Measurements from ENCODE around the gene TMEM237.

Gene TMEM237

GRCh38 chr2:201654616-201655384 lies 11.5 kb upstream of the TMEM237 start:
- Histone ChIP-seq H2AFZ (ENCODE audit: low read length) (no peak overlapping the region), H3K79me2 (ENCODE audit: insufficient read depth, low read length) (no peaks in the 10 kb centered on the region), H3K36me3 (ENCODE audit: insufficient read depth, low read length) (no peaks in the 10 kb centered on the region), H3F3A (ENCODE audit: insufficient read depth, low read length) (no peaks in the 10 kb centered on the region), H3K9me2 (ENCODE audit: low read depth, low read length) (no peaks in the 10 kb centered on the region), H3K9ac (ENCODE audit: low read length) (no peak overlapping the region), H3K27ac (ENCODE audit: low read depth, low read length, poor library complexity, severe bottlenecking) (no peak overlapping the region), H3K9me3 (ENCODE audit: low read length) (no peaks in the 10 kb centered on the region), H3K4me3 (ENCODE audit: low read depth, low read length, poor library complexity, severe bottlenecking) (no peak overlapping the region), H3K4me1 (ENCODE audit: insufficient read depth, low read length, severe bottlenecking) (no peaks in the 10 kb centered on the region), H4K20me1 (ENCODE audit: insufficient read depth, low read length) (no peaks in the 10 kb centered on the region), H3K4me2 (ENCODE audit: low read length) (no peak overlapping the region), H3K27me3 (ENCODE audit: insufficient read depth, low read length) (no peaks in the 10 kb centered on the region)
- TF ChIP-seq, protein P1, sequence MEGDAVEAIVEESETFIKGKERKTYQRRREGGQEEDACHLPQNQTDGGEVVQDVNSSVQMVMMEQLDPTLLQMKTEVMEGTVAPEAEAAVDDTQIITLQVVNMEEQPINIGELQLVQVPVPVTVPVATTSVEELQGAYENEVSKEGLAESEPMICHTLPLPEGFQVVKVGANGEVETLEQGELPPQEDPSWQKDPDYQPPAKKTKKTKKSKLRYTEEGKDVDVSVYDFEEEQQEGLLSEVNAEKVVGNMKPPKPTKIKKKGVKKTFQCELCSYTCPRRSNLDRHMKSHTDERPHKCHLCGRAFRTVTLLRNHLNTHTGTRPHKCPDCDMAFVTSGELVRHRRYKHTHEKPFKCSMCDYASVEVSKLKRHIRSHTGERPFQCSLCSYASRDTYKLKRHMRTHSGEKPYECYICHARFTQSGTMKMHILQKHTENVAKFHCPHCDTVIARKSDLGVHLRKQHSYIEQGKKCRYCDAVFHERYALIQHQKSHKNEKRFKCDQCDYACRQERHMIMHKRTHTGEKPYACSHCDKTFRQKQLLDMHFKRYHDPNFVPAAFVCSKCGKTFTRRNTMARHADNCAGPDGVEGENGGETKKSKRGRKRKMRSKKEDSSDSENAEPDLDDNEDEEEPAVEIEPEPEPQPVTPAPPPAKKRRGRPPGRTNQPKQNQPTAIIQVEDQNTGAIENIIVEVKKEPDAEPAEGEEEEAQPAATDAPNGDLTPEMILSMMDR (IDR thresholded peaks at IDR 0.05; ENCODE audit: low read length): no peak
- no peak for TF ChIP-seq EZH2 (IDR thresholded peaks at IDR 0.05; ENCODE audit: borderline replicate concordance, low read length)

DNA sequence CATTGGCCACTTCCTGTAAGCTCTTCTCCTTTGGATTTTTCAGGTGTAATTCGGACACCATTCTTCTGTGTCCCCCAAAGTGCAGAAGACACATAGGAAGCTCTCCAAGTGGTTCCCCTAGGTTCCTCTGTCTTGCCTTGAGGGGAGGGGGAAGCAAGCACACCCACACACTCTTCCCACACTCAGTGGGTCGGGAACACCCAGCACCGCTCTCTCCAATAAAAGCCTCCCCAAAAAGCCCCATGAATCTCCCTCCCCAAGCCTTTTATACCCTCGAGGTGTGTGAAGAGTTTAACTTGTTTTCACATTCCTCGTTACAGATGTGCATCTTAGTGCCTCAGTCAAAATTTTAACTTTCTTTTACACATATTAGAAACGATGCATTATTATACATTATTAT lies 9.9 kb upstream of the TMEM237 start:
- Histone ChIP-seq H3K79me2 (ENCODE audit: insufficient read depth, low read length) (no peaks in the 10 kb centered on the region), H3K4me3 (ENCODE audit: low read depth, low read length, poor library complexity, severe bottlenecking) (no peak overlapping the region), H3K27me3 (ENCODE audit: insufficient read depth, low read length) (no peaks in the 10 kb centered on the region), H2AFZ (ENCODE audit: low read length) (no peak overlapping the region), H3K9me3 (ENCODE audit: low read length) (no peaks in the 10 kb centered on the region), H3K27ac (ENCODE audit: low read depth, low read length, poor library complexity, severe bottlenecking) (no peak overlapping the region), H3K9me2 (ENCODE audit: low read depth, low read length) (no peaks in the 10 kb centered on the region), H4K20me1 (ENCODE audit: insufficient read depth, low read length) (no peaks in the 10 kb centered on the region), H3K9ac (ENCODE audit: low read length) (no peak overlapping the region), H3K4me2 (ENCODE audit: low read length) (no peak overlapping the region), H3K4me1 (ENCODE audit: insufficient read depth, low read length, severe bottlenecking) (no peaks in the 10 kb centered on the region), H3F3A (ENCODE audit: insufficient read depth, low read length) (no peaks in the 10 kb centered on the region), H3K36me3 (ENCODE audit: insufficient read depth, low read length) (no peaks in the 10 kb centered on the region)
- TF ChIP-seq, protein P1 (IDR thresholded peaks at IDR 0.05; ENCODE audit: low read length): no peak
- no peak for TF ChIP-seq EZH2 (IDR thresholded peaks at IDR 0.05; ENCODE audit: borderline replicate concordance, low read length)

DNA sequence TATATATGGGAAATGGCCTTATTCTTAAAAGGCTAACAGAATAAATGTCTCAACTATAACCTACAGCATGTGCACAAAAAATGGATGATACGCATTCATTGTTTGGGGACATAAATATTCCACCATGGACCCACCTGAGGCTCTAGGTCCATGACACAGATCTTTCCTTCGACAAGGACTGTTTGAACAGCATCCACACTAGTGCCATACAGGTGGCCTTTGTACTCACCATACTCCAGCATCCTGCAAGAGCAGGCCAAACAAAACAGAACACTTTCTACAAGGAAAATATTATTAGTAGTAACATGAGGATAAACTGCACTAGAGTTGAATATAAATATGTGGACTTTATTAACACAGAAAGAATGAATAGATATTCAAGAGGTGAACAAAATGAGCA lies 6.1 kb upstream of the TMEM237 start:
- no peak overlapping the region for H2AFZ ChIP-seq (ENCODE audit: low read length)
- no peaks in the 10 kb centered on the region for H4K20me1 ChIP-seq (ENCODE audit: insufficient read depth, low read length)
- no peaks in the 10 kb centered on the region for H3K79me2 ChIP-seq (ENCODE audit: insufficient read depth, low read length)
- H3K4me1 ChIP-seq (ENCODE audit: insufficient read depth, low read length, severe bottlenecking): no peaks in the 10 kb centered on the region
- no peak overlapping the region for H3K9ac ChIP-seq (ENCODE audit: low read length)
- H3K36me3 ChIP-seq (ENCODE audit: insufficient read depth, low read length): no peaks in the 10 kb centered on the region
- TF ChIP-seq, protein P1 (IDR thresholded peaks at IDR 0.05; ENCODE audit: low read length): no peak
- no peak for TF ChIP-seq EZH2 (IDR thresholded peaks at IDR 0.05; ENCODE audit: borderline replicate concordance, low read length)
- no peaks in the 10 kb centered on the region for H3K9me2 ChIP-seq (ENCODE audit: low read depth, low read length)
- H3K4me2 ChIP-seq (ENCODE audit: low read length): no peak overlapping the region
- H3K27ac ChIP-seq (ENCODE audit: low read depth, low read length, poor library complexity, severe bottlenecking): no peak overlapping the region
- no peaks in the 10 kb centered on the region for H3K9me3 ChIP-seq (ENCODE audit: low read length)
- H3F3A ChIP-seq (ENCODE audit: insufficient read depth, low read length): no peaks in the 10 kb centered on the region
- H3K27me3 ChIP-seq (ENCODE audit: insufficient read depth, low read length): no peaks in the 10 kb centered on the region
- H3K4me3 ChIP-seq (ENCODE audit: low read depth, low read length, poor library complexity, severe bottlenecking): no peak overlapping the region

Measured in OCI-LY1 (cell line).